Right ventricle myocardium superior (tissue), 1 donor: ENCODE measurements around the gene AOPEP. TPM values are rescaled to one million over a fixed set of nuclear protein-coding genes. Genes with fewer than 3 reads are reported as not detected.

ENCODE experiments used
- ATAC-seq: fragments of 200-7000 bp; cut with Tn5 transposase; one replicate; pipeline ENCODE4 v1.9.1; 2020; ENCODE audit warnings: mild to moderate bottlenecking; ENCODE audit not compliant: poor library complexity
- DNase-seq: peaks from one replicate; pipeline ENCODE4 v3.0.0-alpha.2; 2020
- intact Hi-C: fragments of 100-400 bp; cut with DNase I; formaldehyde crosslinking; loops from one replicate; pipeline ENCODE4 v1.11.2; 2022
- total RNA-seq: library from RNA; stranded (reverse); fragmentation: NEBNext Ultra II Directional; extraction: Animal tissue kit (Norgen Biotek cat#: 25700); gene quantifications from one replicate; pipeline ENCODE4 v1.2.1, GENCODE V29; 2021
- donor health status: DM: no; HTN: yes; CAD: no; lungs with severe emphysema.

The AOPEP gene
- total RNA-seq, 1 donor from 2014 or later: 158 TPM

DNA sequence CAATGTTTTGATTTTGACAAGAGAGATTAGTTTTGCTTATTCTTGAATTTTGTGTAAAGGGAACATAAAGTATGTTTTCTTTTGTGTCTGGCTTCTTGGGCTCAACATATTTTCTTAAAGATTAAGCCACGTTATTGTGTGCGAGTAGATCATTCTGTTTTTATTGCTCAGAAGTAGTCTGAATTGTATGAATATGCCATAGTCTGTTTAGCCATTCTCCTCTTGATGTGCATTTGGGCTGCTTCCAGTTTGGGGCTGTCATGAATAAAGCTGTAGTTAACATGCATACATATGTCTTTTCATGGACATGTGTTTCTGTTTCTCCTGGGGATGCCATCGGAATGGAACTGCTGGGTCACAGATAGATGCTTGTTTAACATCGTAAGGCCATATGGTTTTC is 392.1 kb downstream of the AOPEP start:
- ATAC-seq (no peak), DNase-seq (no peak)
- intact Hi-C loops: no loop called here

- intact Hi-C loops: no loop called here
- no peak for DNase-seq
- ATAC-seq: no peak
Measured at GRCh38 chr9:95120781-95121370, 394.4 kb downstream of the AOPEP start.

GRCh38 chr9:95124582-95125367 is 398.3 kb downstream of the AOPEP start:
- ATAC-seq: no peak
- intact Hi-C loops: no loop called here
- DNase-seq: no peak

DNA sequence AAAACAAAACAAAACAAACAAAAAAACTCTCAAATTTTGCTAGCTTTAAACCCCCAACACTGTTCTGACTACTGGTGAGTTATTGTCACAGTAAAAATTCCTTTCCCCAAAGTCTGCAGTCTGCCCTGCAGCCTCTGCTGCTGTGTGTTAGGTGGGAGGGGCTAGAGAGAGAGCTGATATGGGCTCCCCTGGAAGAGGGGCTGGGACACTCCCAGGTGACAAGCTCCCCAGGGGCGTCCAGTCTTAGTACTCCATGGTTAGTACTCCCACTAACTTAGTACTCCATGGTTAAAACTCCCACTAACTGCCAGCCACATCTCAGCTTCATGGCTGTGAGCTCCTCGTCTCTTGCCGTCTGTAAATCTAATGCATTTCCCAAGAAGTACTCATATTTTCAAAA is 399.2 kb downstream of the AOPEP start:
- intact Hi-C loops: no loop called here

DNA sequence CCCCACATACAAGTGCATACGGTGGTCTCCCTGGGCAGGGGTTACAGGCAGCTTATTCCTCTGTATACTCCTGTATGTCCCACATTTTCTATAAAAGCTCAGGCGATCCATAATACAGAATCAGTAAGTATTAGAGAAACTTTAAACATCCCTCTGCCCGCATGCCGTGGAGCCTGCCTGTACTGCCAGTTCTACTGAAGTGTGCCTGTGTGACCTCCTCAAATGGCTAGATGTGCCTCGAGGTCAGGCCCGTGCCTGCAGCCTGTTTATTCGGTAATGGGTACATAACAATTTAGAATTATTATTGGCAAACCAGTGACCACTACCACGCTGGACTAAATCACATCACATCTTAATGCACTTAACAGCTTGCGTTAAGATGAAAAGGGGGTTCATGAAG is 400.2 kb downstream of the AOPEP start:
- ATAC-seq: no peak
- intact Hi-C loops: no loop called here

More for the DNA sequence above, 399.2 kb downstream of the AOPEP start:
- ATAC-seq (no peak), DNase-seq (no peak)

GRCh38 chr9:95127249-95128176 is 401.0 kb downstream of the AOPEP start:
- DNase-seq (peak; percentile 92), ATAC-seq (peak; percentile 95)
- intact Hi-C loops: no loop called here

More for the DNA sequence above, 400.2 kb downstream of the AOPEP start:
- no peak for DNase-seq

DNA sequence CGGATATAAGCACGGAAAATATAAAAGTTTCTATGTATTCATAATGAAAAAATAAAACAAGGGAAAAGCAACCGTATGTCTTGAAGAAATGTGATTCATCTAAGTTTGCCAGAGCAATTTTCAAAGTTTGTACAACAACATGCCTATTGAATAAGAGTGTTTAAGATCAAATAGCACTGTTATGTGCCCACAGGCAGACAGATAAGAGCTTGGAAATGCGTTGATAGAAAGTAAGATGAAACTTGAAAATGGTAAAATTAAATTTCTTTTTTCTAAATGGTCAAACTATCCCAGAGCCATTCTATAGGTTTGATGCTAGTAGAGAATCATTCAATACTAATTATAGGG is 401.7 kb downstream of the AOPEP start:
- DNase-seq (no peak), ATAC-seq (no peak)
- intact Hi-C loops: no loop called here

GRCh38 chr9:95129476-95130291 is 403.2 kb downstream of the AOPEP start:
- DNase-seq (no peak), ATAC-seq (no peak)
- intact Hi-C loops: loop anchor here (2.0 kb wide), 2 partner anchors 351 to 447 kb away; no protein-coding TSS in a partner anchor

GRCh38 chr9:95130484-95130883 is 404.0 kb downstream of the AOPEP start:
- ATAC-seq (no peak), DNase-seq (no peak)
- intact Hi-C loops: loop anchor here (2.0 kb wide), 2 partner anchors 352 to 448 kb away; no protein-coding TSS in a partner anchor

GRCh38 chr9:95131023-95131943 is 404.8 kb downstream of the AOPEP start:
- intact Hi-C loops: loop anchor here (2.0 kb wide), 2 partner anchors 352 to 448 kb away; no protein-coding TSS in a partner anchor
- DNase-seq: peak; percentile 62
- peak; percentile 60 for ATAC-seq

DNA sequence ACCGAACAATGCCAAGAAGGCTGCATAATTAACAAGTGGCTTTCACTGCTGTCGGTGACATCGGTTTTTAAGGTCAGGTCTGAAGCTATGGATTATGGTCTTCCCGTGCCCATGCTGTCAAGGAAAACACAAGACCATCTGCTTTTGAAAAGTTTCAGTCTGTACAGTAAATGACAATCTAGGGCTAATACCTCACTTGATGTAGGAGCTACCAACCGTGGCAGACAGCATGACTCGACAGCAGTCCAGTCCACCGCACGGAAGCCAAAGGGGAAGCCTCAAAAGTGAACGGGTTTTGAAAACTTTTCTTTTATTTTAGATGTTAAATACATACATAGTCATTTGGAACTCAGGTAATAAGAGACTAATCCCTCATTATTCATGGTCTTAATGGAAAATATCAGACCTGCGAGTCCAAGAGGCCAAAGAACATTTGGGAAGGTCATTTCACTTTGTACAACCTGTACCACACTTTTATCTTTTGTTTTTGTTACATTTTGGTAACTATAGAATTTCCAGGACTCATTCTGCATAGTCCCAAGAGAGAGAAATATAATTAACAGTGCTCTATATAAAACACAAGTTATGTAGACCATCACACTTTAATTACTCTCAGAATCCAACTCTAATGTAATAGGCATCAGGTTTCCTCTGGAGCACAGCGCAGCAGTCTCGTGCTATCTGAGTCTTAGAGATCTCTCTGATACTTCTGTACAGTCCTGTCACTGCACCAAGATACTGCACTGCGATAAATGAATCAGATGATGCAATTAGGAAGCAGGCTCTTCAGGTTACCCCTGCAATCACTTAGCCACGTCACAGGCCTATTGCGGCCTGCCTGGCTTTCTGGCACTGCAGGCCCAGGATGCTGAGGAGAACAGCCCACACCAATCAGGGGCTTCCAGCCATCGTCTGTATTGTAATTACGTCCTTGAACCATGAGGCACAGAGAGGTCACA is 406.1 kb downstream of the AOPEP start:
- DNase-seq: no peak
- ATAC-seq: no peak
- intact Hi-C loops: no loop called here

DNA sequence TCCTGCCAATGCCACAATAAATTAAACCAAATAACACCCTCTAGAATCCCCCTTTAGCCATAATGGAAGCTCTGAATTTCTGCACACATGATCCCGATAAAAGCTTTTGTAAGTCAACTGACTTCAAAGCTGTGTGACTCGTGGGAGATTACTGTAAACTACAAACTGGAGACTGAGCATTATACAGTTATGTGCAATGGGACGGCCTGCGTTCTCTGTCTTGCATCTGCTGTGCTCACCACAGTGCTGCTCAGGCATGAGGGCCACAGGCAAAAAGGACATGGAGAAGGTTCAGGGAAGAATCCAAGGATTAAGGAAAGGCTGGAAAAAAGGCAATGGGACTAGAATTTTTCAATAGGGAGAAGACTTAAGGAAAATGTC is 406.8 kb downstream of the AOPEP start:
- no peak for ATAC-seq
- no peak for DNase-seq
- intact Hi-C loops: no loop called here

GRCh38 chr9:95134457-95134881 is 408.0 kb downstream of the AOPEP start:
- ATAC-seq (no peak), DNase-seq (no peak)
- intact Hi-C loops: no loop called here

DNA sequence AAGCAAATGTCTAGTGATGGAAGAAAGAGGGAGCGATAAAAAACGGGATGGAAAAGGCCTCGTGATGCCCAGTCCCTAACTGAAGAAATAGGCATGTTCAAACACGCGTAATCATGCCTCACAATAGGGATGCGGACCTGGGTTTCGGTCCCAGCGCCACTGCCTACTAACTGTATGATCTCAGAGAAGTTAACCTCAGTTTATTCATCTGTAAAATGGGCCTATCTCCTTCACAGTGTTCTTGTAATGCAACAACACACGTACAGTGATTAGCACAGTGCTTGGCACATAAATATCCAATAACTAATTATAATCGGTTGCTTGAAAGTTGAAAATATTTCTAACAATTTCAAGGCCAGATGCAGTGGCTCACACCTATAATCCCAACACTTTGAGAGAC is 409.3 kb downstream of the AOPEP start:
- intact Hi-C loops: no loop called here
- ATAC-seq: no peak
- DNase-seq: no peak
